Fibroblast of lung (primary cell): Measurements from ENCODE around the gene SRGAP2C.
"Not testable (repeated sequence)": the region's sequence is repeated elsewhere in the genome, so short reads cannot be mapped to it uniquely, and the experiment has no call there.

Source experiments
- CTCF ChIP-seq, 2 donors: IDR thresholded peaks in 1 of 2; conservative IDR thresholded peaks in 1 of 2; 1 replicate in 1 of 2; 2 replicates in 1 of 2; pipeline ENCODE4 v1.5.1; 2011 to 2012; ENCODE audit warnings: low read length in 2 of 2, control low read depth in 1 of 2, inconsistent platforms in 1 of 2, low read depth in 1 of 2, mild to moderate bottlenecking in 1 of 2
- EZH2 ChIP-seq: IDR thresholded peaks from 2 replicates; pipeline ENCODE4 v1.5.1; 2012; ENCODE audit warnings: low read length, control low read depth, mild to moderate bottlenecking; ENCODE audit errors: missing control alignments

GRCh38 chr1:121148489-121149190, 36.1 kb upstream of the SRGAP2C start:
- TF ChIP-seq CTCF (conservative IDR thresholded peaks at IDR 0.05 in 1 of 2, IDR thresholded peaks at IDR 0.05 in 1 of 2; ENCODE audit: low read depth in 1 of 2, low read length in 2 of 2); EZH2: not testable (repeated sequence)
